OCI-LY1 (cell line): ENCODE measurements around the gene PRRG1.
"Not testable (repeated sequence)": the region's sequence is repeated elsewhere in the genome, so short reads cannot be mapped to it uniquely, and the experiment has no call there.

Experiments
- H2AFZ ChIP-seq: fragments of 200-600 bp; sonication (generic), shearing (Covaris generic); 2 replicates; pipeline ENCODE4 v1.6.0; 2014; ENCODE audit warnings: antibody characterized with exemption, mild to moderate bottlenecking, low read length
- H3F3A ChIP-seq: fragments of 200-600 bp; sonication (generic), shearing (Covaris generic); 2 replicates; pipeline ENCODE4 v1.6.0; 2014; ENCODE audit warnings: mild to moderate bottlenecking, antibody characterized with exemption, low read length, moderate library complexity; ENCODE audit not compliant: insufficient read depth
- H3K27ac ChIP-seq: fragments of 200-600 bp; sonication (generic); 2 replicates; pipeline ENCODE4 v1.5.1; 2014; ENCODE audit warnings: low read length, mixed run types, mild to moderate bottlenecking, low read depth; ENCODE audit not compliant: poor library complexity, severe bottlenecking
- H3K27me3 ChIP-seq: fragments of 200-600 bp; sonication (generic); 2 replicates; pipeline ENCODE4 v1.6.0; 2014; ENCODE audit warnings: antibody characterized with exemption, mild to moderate bottlenecking, low read length, moderate library complexity; ENCODE audit not compliant: insufficient read depth
- H3K36me3 ChIP-seq: fragments of 200-600 bp; sonication (generic); 2 replicates; pipeline ENCODE4 v1.6.1; 2014; ENCODE audit warnings: mild to moderate bottlenecking, antibody characterized with exemption, low read length, moderate library complexity, mixed read lengths; ENCODE audit not compliant: insufficient read depth
- H3K4me1 ChIP-seq: fragments of 200-600 bp; sonication (generic); 2 replicates; pipeline ENCODE4 v1.5.1; 2014; ENCODE audit warnings: mild to moderate bottlenecking, low read length, moderate library complexity; ENCODE audit not compliant: insufficient read depth, severe bottlenecking
- H3K4me2 ChIP-seq: fragments of 200-600 bp; sonication (generic), shearing (Covaris generic); 2 replicates; pipeline ENCODE4 v1.6.1; 2014; ENCODE audit warnings: low read length
- H3K4me3 ChIP-seq: fragments of 200-600 bp; sonication (generic); 2 replicates; pipeline ENCODE4 v1.5.1; 2014; ENCODE audit warnings: low read length, low read depth, mild to moderate bottlenecking, mixed read lengths; ENCODE audit not compliant: poor library complexity, severe bottlenecking
- H3K79me2 ChIP-seq: fragments of 200-600 bp; shearing (Covaris generic); 2 replicates; pipeline ENCODE4 v1.6.1; 2016; ENCODE audit warnings: mixed run types, low read length, mixed read lengths; ENCODE audit not compliant: insufficient read depth
- H3K9ac ChIP-seq: fragments of 200-600 bp; sonication (generic), shearing (Covaris generic); 2 replicates; pipeline ENCODE4 v1.6.1; 2014; ENCODE audit warnings: mild to moderate bottlenecking, low read length, mixed read lengths
- H3K9me2 ChIP-seq: fragments of 200-600 bp; sonication (generic), shearing (Covaris generic); 2 replicates; pipeline ENCODE4 v1.6.1; 2014; ENCODE audit warnings: low read depth, mild to moderate bottlenecking, low read length, mixed read lengths
- H3K9me3 ChIP-seq: fragments of 200-600 bp; shearing (Covaris generic); 2 replicates; pipeline ENCODE4 v1.6.1; 2014; ENCODE audit warnings: low read length, mixed read lengths
- H4K20me1 ChIP-seq: fragments of 200-600 bp; sonication (generic), shearing (Covaris generic); 2 replicates; pipeline ENCODE4 v1.6.0; 2016; ENCODE audit warnings: mild to moderate bottlenecking, low read length; ENCODE audit not compliant: insufficient read depth
- CTCF ChIP-seq: fragments of 200-600 bp; sonication (generic), shearing (Covaris generic); IDR thresholded peaks from 2 replicates; pipeline ENCODE4 v1.5.1; 2017; ENCODE audit warnings: mild to moderate bottlenecking, antibody characterized with exemption, low read length, moderate library complexity, mixed read lengths
- EZH2 ChIP-seq: fragments of 200-600 bp; sonication (generic), shearing (Covaris generic); IDR thresholded peaks from 2 replicates; pipeline ENCODE4 v1.8.0; 2017; ENCODE audit warnings: borderline replicate concordance, mixed run types, mild to moderate bottlenecking, antibody characterized with exemption, low read length, moderate library complexity, mixed read lengths

PRRG1 gene

DNA sequence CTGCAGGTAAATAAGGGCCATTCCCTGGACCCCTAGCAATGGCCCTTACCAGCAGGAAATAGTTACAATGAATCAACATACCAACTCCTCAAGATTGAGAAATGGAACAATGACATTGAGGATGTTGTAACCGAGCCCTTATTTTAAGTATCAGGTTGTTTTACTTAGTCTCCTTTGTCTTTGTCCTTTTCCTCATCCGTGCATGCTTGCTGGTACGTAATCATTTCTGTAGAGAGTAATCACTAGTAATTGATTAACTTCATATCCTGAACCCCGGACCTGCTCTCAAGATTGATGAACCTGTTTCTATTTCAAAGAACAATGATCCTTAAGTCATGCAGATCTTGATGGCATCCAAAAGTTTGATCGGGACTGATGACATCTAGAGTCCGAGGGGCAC, 123.7 kb downstream of the PRRG1 start:
- Histone ChIP-seq H3K36me3 (no peaks in the 10 kb centered on the region), H2AFZ (no peak overlapping the region), H3K9ac (no peak overlapping the region), H4K20me1 (no peaks in the 10 kb centered on the region), H3K9me2 (no peaks in the 10 kb centered on the region), H3K27ac (no peak overlapping the region), H3K79me2 (no peaks in the 10 kb centered on the region), H3K4me1 (no peaks in the 10 kb centered on the region), H3K9me3 (no peaks in the 10 kb centered on the region), H3K4me3 (no peak overlapping the region), H3K27me3 (no peaks in the 10 kb centered on the region), H3K4me2 (no peak overlapping the region), H3F3A (no peaks in the 10 kb centered on the region)
- TF ChIP-seq CTCF (no peak), EZH2 (no peak)

- H3K36me3 ChIP-seq = no peaks in the 10 kb centered on the region
- no peak overlapping the region for H3K4me2 ChIP-seq
- no peak overlapping the region for H2AFZ ChIP-seq
- H4K20me1 ChIP-seq = no peaks in the 10 kb centered on the region
- H3K27ac ChIP-seq = no peak overlapping the region
- H3K9me3 ChIP-seq = no peaks in the 10 kb centered on the region
- H3K79me2 ChIP-seq = no peaks in the 10 kb centered on the region
- no peak overlapping the region for H3K9ac ChIP-seq
- no peaks in the 10 kb centered on the region for H3K9me2 ChIP-seq
- TF ChIP-seq EZH2 = no peak
- TF ChIP-seq CTCF = no peak
- no peaks in the 10 kb centered on the region for H3F3A ChIP-seq
- no peaks in the 10 kb centered on the region for H3K27me3 ChIP-seq
- no peaks in the 10 kb centered on the region for H3K4me1 ChIP-seq
- no peak overlapping the region for H3K4me3 ChIP-seq
These were observed 125.3 kb downstream of the PRRG1 start for GRCh38 chrX:37474478-37474877.

GRCh38 chrX:37476571-37477170, 127.5 kb downstream of the PRRG1 start:
- H3K4me2 ChIP-seq = no peak overlapping the region
- no peak overlapping the region for H2AFZ ChIP-seq
- no peaks in the 10 kb centered on the region for H3K4me1 ChIP-seq
- no peaks in the 10 kb centered on the region for H3K9me2 ChIP-seq
- no peaks in the 10 kb centered on the region for H3K79me2 ChIP-seq
- no peak for TF ChIP-seq EZH2
- TF ChIP-seq CTCF = no peak
- H3K27ac ChIP-seq = no peak overlapping the region
- no peaks in the 10 kb centered on the region for H4K20me1 ChIP-seq
- no peak overlapping the region for H3K4me3 ChIP-seq
- H3K36me3 ChIP-seq = no peaks in the 10 kb centered on the region
- no peaks in the 10 kb centered on the region for H3K9me3 ChIP-seq
- no peaks in the 10 kb centered on the region for H3F3A ChIP-seq
- H3K27me3 ChIP-seq = no peaks in the 10 kb centered on the region
- H3K9ac ChIP-seq = no peak overlapping the region

- H3K4me3 ChIP-seq, H3K4me2 ChIP-seq, H3K4me1 ChIP-seq, H3K79me2 ChIP-seq, H3K9me3 ChIP-seq, H4K20me1 ChIP-seq, H3K36me3 ChIP-seq, H3K27me3 ChIP-seq, H3F3A ChIP-seq, H2AFZ ChIP-seq, H3K27ac ChIP-seq, H3K9ac ChIP-seq, H3K9me2 ChIP-seq: not testable (repeated sequence)
These were observed 135.2 kb downstream of the PRRG1 start for GRCh38 chrX:37484335-37484734.
